Type B pancreatic cell (in vitro differentiated cells): ENCODE measurements around the gene INPP4A. TPM values are rescaled to one million over a fixed set of nuclear protein-coding genes. Genes with fewer than 3 reads are reported as not detected.
"Not testable (repeated sequence)": the region's sequence is repeated elsewhere in the genome, so short reads cannot be mapped to it uniquely, and the experiment has no call there.

ENCODE experiments used
- DNase-seq: peaks from one replicate; pipeline ENCODE4 v3.0.0; 2021; ENCODE audit warnings: mixed read lengths; ENCODE audit not compliant: unreplicated experiment; ENCODE audit errors: extremely low spot score
- H3K27ac Mint-ChIP-seq: 2 replicates; pipeline ENCODE4 v1.8.0; 2021; ENCODE audit warnings: mild to moderate bottlenecking, mixed read lengths
- H3K27me3 Mint-ChIP-seq: 2 replicates; pipeline ENCODE4 v1.8.0; 2021; ENCODE audit warnings: mixed read lengths
- H3K36me3 Mint-ChIP-seq: 2 replicates; pipeline ENCODE4 v1.8.0; 2021; ENCODE audit warnings: mixed read lengths
- H3K4me1 Mint-ChIP-seq: one replicate; pipeline ENCODE4 v1.8.0; 2021; ENCODE audit warnings: mixed read lengths; ENCODE audit not compliant: unreplicated experiment
- H3K4me3 Mint-ChIP-seq: 2 replicates; pipeline ENCODE4 v1.8.0; 2021; ENCODE audit warnings: mild to moderate bottlenecking, mixed read lengths
- H3K9me3 Mint-ChIP-seq: 2 replicates; pipeline ENCODE4 v1.8.0; 2021; ENCODE audit warnings: mixed read lengths
- CTCF ChIP-seq: fragments of 200-600 bp; sonication (generic); conservative IDR thresholded peaks from 2 replicates; pipeline ENCODE4 v1.5.0; 2021; ENCODE audit warnings: antibody characterized with exemption, mild to moderate bottlenecking
- total RNA-seq: library from RNA; stranded (reverse); gene quantifications from 2 replicates; pipeline ENCODE4 v1.2.1, GENCODE V29; 2021; ENCODE audit warnings: low replicate concordance

INPP4A gene
- total RNA-seq, 1 donor from 2014 or later, result 37.6 TPM

GRCh38 chr2:98586551-98587140 is 142.0 kb downstream of the INPP4A start:
- TF ChIP-seq CTCF, result no peak
- H3K4me3 Mint-ChIP-seq, result no peak overlapping the region
- H3K36me3 Mint-ChIP-seq, result peaks cover 6% of the 10 kb centered on the region
- H3K4me1 Mint-ChIP-seq, result peaks cover 8% of the 10 kb centered on the region
- no peak for DNase-seq
- H3K27ac Mint-ChIP-seq, result peak overlapping the region; percentile 48
- no peaks in the 10 kb centered on the region for H3K27me3 Mint-ChIP-seq
- no peaks in the 10 kb centered on the region for H3K9me3 Mint-ChIP-seq

GRCh38 chr2:98588880-98589431 is 144.3 kb downstream of the INPP4A start:
- peaks cover 15% of the 10 kb centered on the region for H3K36me3 Mint-ChIP-seq
- peaks cover under 1% of the 10 kb centered on the region for H3K4me1 Mint-ChIP-seq
- no peak overlapping the region for H3K4me3 Mint-ChIP-seq

GRCh38 chr2:98589489-98589888 is 144.8 kb downstream of the INPP4A start:
- Mint-ChIP-seq H3K9me3 (no peaks in the 10 kb centered on the region), H3K4me1 (no peaks in the 10 kb centered on the region), H3K4me3 (no peak overlapping the region), H3K36me3 (peaks cover 18% of the 10 kb centered on the region), H3K27ac (no peak overlapping the region), H3K27me3 (no peaks in the 10 kb centered on the region)
- DNase-seq, result no peak
- no peak for TF ChIP-seq CTCF

More at GRCh38 chr2:98588880-98589431, 144.3 kb downstream of the INPP4A start:
- Mint-ChIP-seq H3K27ac (no peak overlapping the region), H3K27me3 (no peaks in the 10 kb centered on the region), H3K9me3 (no peaks in the 10 kb centered on the region)
- no peak for DNase-seq
- TF ChIP-seq CTCF, result no peak

GRCh38 chr2:98592565-98592964 is 147.9 kb downstream of the INPP4A start:
- H3K36me3 Mint-ChIP-seq, result peaks cover 25% of the 10 kb centered on the region
- no peak for TF ChIP-seq CTCF

GRCh38 chr2:98594665-98595064 is 150.0 kb downstream of the INPP4A start:
- not testable (repeated sequence) for H3K4me3 Mint-ChIP-seq, H3K27ac Mint-ChIP-seq
- H3K36me3 Mint-ChIP-seq, result peaks cover 31% of the 10 kb centered on the region

More at GRCh38 chr2:98592565-98592964, 147.9 kb downstream of the INPP4A start:
- Mint-ChIP-seq H3K9me3 (no peaks in the 10 kb centered on the region), H3K4me3 (no peak overlapping the region), H3K27ac (no peak overlapping the region), H3K27me3 (no peaks in the 10 kb centered on the region), H3K4me1 (no peaks in the 10 kb centered on the region)
- no peak for DNase-seq

GRCh38 chr2:98598781-98599428 is 154.2 kb downstream of the INPP4A start:
- no peak overlapping the region for H3K27ac Mint-ChIP-seq
- H3K36me3 Mint-ChIP-seq, result peaks cover 25% of the 10 kb centered on the region
- no peaks in the 10 kb centered on the region for H3K9me3 Mint-ChIP-seq
- H3K27me3 Mint-ChIP-seq, result no peaks in the 10 kb centered on the region
- H3K4me1 Mint-ChIP-seq, result no peaks in the 10 kb centered on the region
- no peak for TF ChIP-seq CTCF
- no peak overlapping the region for H3K4me3 Mint-ChIP-seq
- no peak for DNase-seq

More at GRCh38 chr2:98594665-98595064, 150.0 kb downstream of the INPP4A start:
- H3K27me3 Mint-ChIP-seq, H3K9me3 Mint-ChIP-seq, DNase-seq, H3K4me1 Mint-ChIP-seq: not testable (repeated sequence)
